OCI-LY3 (cell line): ENCODE results near the gene CSH2.

Source experiments
- CTCF ChIP-seq: fragments of 200-600, 300-600 bp; sonication (generic); IDR thresholded peaks from 2 replicates; pipeline ENCODE4 v1.5.1; 2014; ENCODE audit warnings: antibody characterized with exemption, low read length, low read depth
- EZH2phosphoT487 ChIP-seq: fragments of 200-600 bp; shearing (Covaris generic); IDR thresholded peaks from 2 replicates; pipeline ENCODE4 v1.6.1; 2018; ENCODE audit warnings: antibody characterized with exemption, mixed run types, low read depth

GRCh38 chr17:63837962-63838600 lies 35.4 kb downstream of the CSH2 start:
- TF ChIP-seq CTCF (no peak), EZH2phosphoT487 (no peak)
